HepG2 (cell line): ENCODE data around the gene NDNF. TPM values are rescaled to one million over a fixed set of nuclear protein-coding genes. Genes with fewer than 3 reads are reported as not detected.

Experiments
- ATAC-seq: fragments of 200-7000 bp; cut with Tn5 transposase; 3 replicates; pipeline ENCODE4 v1.9.1; 2020; ENCODE audit warnings: mild to moderate bottlenecking, moderate library complexity
- BruUV-seq: library from RNA; stranded (reverse); fragments of 400-500 nt; replicated peaks from 2 replicates; lab custom pipeline; 2021; lab: Mats Ljungman, UMichigan
- CTCF ChIA-PET: fragments of 300-600 bp; formaldehyde crosslinking; extraction: SDS; loops from one replicate; lab custom pipeline; 2021; ENCODE audit warnings: low total read pairs, inconsistent platforms, low intra/inter-chr PET ratio; lab: Yijun Ruan, JAX
- POLR2A ChIA-PET: fragments of 350-600 bp; sonication (Branson Sonifier 250); formaldehyde crosslinking; loops from one replicate; lab custom pipeline; 2020; ENCODE audit warnings: antibody characterized with exemption, inconsistent platforms; lab: Yijun Ruan, JAX
- DNase-seq: peaks from one replicate; pipeline ENCODE4 v3.0.0-alpha.2; 2015; ENCODE audit warnings: low spot score
- FAIRE-seq: peaks from 3 replicates; lab custom pipeline; 2011; peaks lifted over from hg19 to GRCh38; lab: Jason Lieb, UNC
- H2AFZ ChIP-seq: one replicate; pipeline ENCODE4 v1.6.1; 2011; ENCODE audit warnings: low read length, inconsistent platforms
- H3K27ac ChIP-seq: fragments of 300-600 bp; 3 replicates; pipeline ENCODE4 v1.8.0; 2011; ENCODE audit warnings: mixed run types, mild to moderate bottlenecking, mixed read lengths, low read length, inconsistent platforms; ENCODE audit not compliant: insufficient read depth; ENCODE audit errors: extremely low read length
- H3K27me3 ChIP-seq, 2 experiments: fragments of 200-600 bp in 1 of 2; 2 replicates in 1 of 2; 3 replicates in 1 of 2; pipeline versions ENCODE4 v1.6.0 to v1.8.0; 2011; ENCODE audit warnings: low read length in 2 of 2, mild to moderate bottlenecking in 2 of 2, moderate library complexity in 2 of 2, inconsistent platforms in 1 of 2; ENCODE audit not compliant: insufficient read depth in 2 of 2, control insufficient read depth in 1 of 2
- H3K36me3 ChIP-seq, 2 experiments: fragments of 200-600 bp in 1 of 2; replicated peaks in 1 of 2; 2 replicates in 1 of 2; 3 replicates in 1 of 2; pipeline versions ENCODE4 v1.5.1 to v1.8.0; 2011; ENCODE audit warnings: low read length in 2 of 2, inconsistent platforms in 1 of 2; ENCODE audit not compliant: insufficient read depth in 2 of 2, control insufficient read depth in 1 of 2
- H3K4me1 ChIP-seq: 2 replicates; pipeline ENCODE4 v1.5.1; 2012; ENCODE audit warnings: low read length, inconsistent platforms; ENCODE audit not compliant: insufficient read depth
- H3K4me2 ChIP-seq: 2 replicates; pipeline ENCODE4 v1.6.0; 2011; ENCODE audit warnings: low read depth, low read length, inconsistent platforms
- H3K4me3 ChIP-seq, 3 experiments: fragments of 200-600 bp in 1 of 3; sonication (generic), shearing (Covaris generic) in 1 of 3; replicated peaks in 1 of 3; 2 replicates each; pipeline ENCODE4 v1.5.1; 2011 to 2016; ENCODE audit warnings: low read length in 3 of 3, inconsistent platforms in 2 of 3, low read depth in 2 of 3, mild to moderate bottlenecking in 2 of 3, control low read depth in 1 of 3, mixed read lengths in 1 of 3; ENCODE audit not compliant: insufficient read depth in 1 of 3
- H3K79me2 ChIP-seq: one replicate; pipeline ENCODE4 v1.6.1; 2011; ENCODE audit warnings: low read length, inconsistent platforms; ENCODE audit not compliant: insufficient read depth
- H3K9ac ChIP-seq: 2 replicates; pipeline ENCODE4 v1.6.0; 2011; ENCODE audit warnings: mild to moderate bottlenecking, low read depth, low read length, inconsistent platforms; ENCODE audit not compliant: insufficient read depth
- H3K9me3 ChIP-seq: 2 replicates; pipeline ENCODE4 v1.5.1; 2012; ENCODE audit warnings: mild to moderate bottlenecking, low read length
- H4K20me1 ChIP-seq: 2 replicates; pipeline ENCODE4 v1.6.0; 2011; ENCODE audit warnings: inconsistent platforms, mild to moderate bottlenecking, low read length, moderate library complexity; ENCODE audit not compliant: insufficient read depth
- GFI1 ChIP-seq: sonication (generic); formaldehyde crosslinking; IDR thresholded peaks from 2 replicates; pipeline ENCODE4 v1.5.0; 2020; ENCODE audit warnings: missing genetic modification reagents, mild to moderate bottlenecking, borderline replicate concordance
- HOXA7 ChIP-seq: sonication (generic); formaldehyde crosslinking; IDR thresholded peaks from 2 replicates; pipeline ENCODE4 v1.8.1; 2022; ENCODE audit warnings: mild to moderate bottlenecking, missing genetic modification reagents, moderate library complexity
- JUN ChIP-seq: sonication (generic); formaldehyde crosslinking; IDR thresholded peaks from 2 replicates; pipeline ENCODE4 v1.4.0; 2020; ENCODE audit warnings: mild to moderate bottlenecking, missing genetic modification reagents
- MLLT10 ChIP-seq: sonication (generic); formaldehyde crosslinking; IDR thresholded peaks from 2 replicates; pipeline ENCODE4 v1.4.0; 2020; ENCODE audit warnings: missing genetic modification reagents
- MLXIP ChIP-seq: sonication (generic); formaldehyde crosslinking; IDR thresholded peaks from 2 replicates; pipeline ENCODE4 v1.9.0; 2021; ENCODE audit warnings: missing genetic modification reagents, borderline replicate concordance
- SAFB2 ChIP-seq: sonication (generic); formaldehyde crosslinking; IDR thresholded peaks from 2 replicates; pipeline ENCODE4 v1.5.1; 2020; ENCODE audit warnings: missing genetic modification reagents, low read depth, mild to moderate bottlenecking, borderline replicate concordance
- SIX4 ChIP-seq: sonication (generic); formaldehyde crosslinking; IDR thresholded peaks from 2 replicates; pipeline ENCODE4 v1.4.0; 2020; ENCODE audit warnings: missing genetic modification reagents
- SNAI1 ChIP-seq: sonication (generic); formaldehyde crosslinking; IDR thresholded peaks from 2 replicates; pipeline ENCODE4 v1.5.0; 2020; ENCODE audit warnings: mild to moderate bottlenecking, missing genetic modification reagents, borderline replicate concordance
- TARDBP ChIP-seq: sonication (generic); formaldehyde crosslinking; IDR thresholded peaks from 2 replicates; pipeline ENCODE4 v1.8.0; 2022; ENCODE audit warnings: mild to moderate bottlenecking, missing genetic modification reagents
- ZNF33B ChIP-seq: sonication (generic); formaldehyde crosslinking; IDR thresholded peaks from 2 replicates; pipeline ENCODE4 v1.5.1; 2020; ENCODE audit warnings: mild to moderate bottlenecking, missing genetic modification reagents
- ZNF383 ChIP-seq: sonication (generic); formaldehyde crosslinking; IDR thresholded peaks from 2 replicates; pipeline ENCODE4 v1.4.0; 2020; ENCODE audit warnings: missing genetic modification reagents, mild to moderate bottlenecking, borderline replicate concordance
- ZNF879 ChIP-seq: sonication (generic); formaldehyde crosslinking; IDR thresholded peaks from 2 replicates; pipeline ENCODE4 v1.8.1; 2023; ENCODE audit warnings: missing genetic modification reagents
- ZSCAN31 ChIP-seq: sonication (generic); formaldehyde crosslinking; IDR thresholded peaks from 2 replicates; pipeline ENCODE4 v1.5.0; 2020; ENCODE audit warnings: low read depth, mild to moderate bottlenecking, missing genetic modification reagents
- WGBS: methylation state at CpG from one replicate; pipeline ENCODE4 v1.1.6; 2017; ENCODE audit warnings: low lambda C conversion rate; 5-methylcytosine and 5-hydroxymethylcytosine counted together
- in situ Hi-C: cut with HindIII; loops from 2 replicates; pipeline ENCODE4 v1.10.0; 2017; ENCODE audit warnings: low pct_unique_long_range_greater_than_20kb; ENCODE audit not compliant: extremely low pct_ligation_motif_present
- intact Hi-C: fragments of 100-400 bp; cut with micrococcal nuclease; formaldehyde crosslinking; loops from one replicate; pipeline ENCODE4 v1.10.0; 2022; ENCODE audit not compliant: unreplicated experiment
- polyA plus RNA-seq, 8 experiments: library from polyadenylated mRNA; depleted of rRNA in 3 of 8; stranded (reverse) in 7 of 8; unstranded in 1 of 8; fragments of >200 nt; fragmentation: Illumina TruSeq in 4 of 8; extraction: Trizol in 4 of 8; gene quantifications; 2 replicates each; pipeline versions ENCODE4 v1.2.1 to v1.2.3, GENCODE V29; 2011 to 2016; ENCODE audit warnings: low read depth in 4 of 8, missing spikeins in 1 of 8, mixed read lengths in 1 of 8; ENCODE audit not compliant: insufficient read depth in 1 of 8
- total RNA-seq, 5 experiments: library from RNA; depleted of rRNA; stranded (reverse); fragments of >200 nt; fragmentation: Illumina TruSeq; extraction: Trizol; gene quantifications; 2 replicates each; pipeline ENCODE4 v1.2.3, GENCODE V29; 2016; ENCODE audit warnings: low read depth in 1 of 5
- TF ChIP-seq, protein P1 (sequence below): sonication (generic); formaldehyde crosslinking; IDR thresholded peaks from 2 replicates; pipeline ENCODE4 v1.5.0; 2020; ENCODE audit warnings: mild to moderate bottlenecking, missing genetic modification reagents

The NDNF gene
- total and polyA plus RNA-seq, 2 of the 13 experiments (the other 11 are each of a cell fraction or from before 2014, with no cell fraction given): not detected

DNA sequence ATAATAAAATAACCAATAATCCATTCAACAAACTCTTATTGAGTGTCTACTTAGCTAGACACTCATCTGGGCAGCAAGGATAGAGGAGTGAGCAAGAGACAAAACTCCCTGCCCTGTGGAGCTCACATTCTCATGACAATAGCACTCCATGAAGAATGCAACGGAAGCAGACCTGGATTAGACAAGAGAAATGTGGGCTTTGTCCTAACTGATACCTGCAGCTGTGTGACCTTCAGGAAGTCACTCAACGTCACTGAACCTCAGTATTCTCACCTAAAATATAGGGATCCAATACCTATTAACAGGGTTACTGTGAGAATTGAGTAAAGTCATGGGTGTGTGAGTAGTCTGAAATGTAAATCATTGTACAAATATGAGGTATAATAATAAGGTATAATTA, 61.2 kb downstream of the NDNF start:
- CTCF ChIA-PET: no interaction called here
- no peak overlapping the region for H3K4me3 ChIP-seq
- H2AFZ ChIP-seq: no peak overlapping the region
- DNase-seq: no peak
- H4K20me1 ChIP-seq: no peaks in the 10 kb centered on the region
- no peak overlapping the region for H3K4me2 ChIP-seq
- no peaks in the 10 kb centered on the region for H3K36me3 ChIP-seq
- no peak for FAIRE-seq
- no peak for ATAC-seq
- no TSS peak for BruUV-seq
- H3K9me3 ChIP-seq: no peaks in the 10 kb centered on the region
- 0% methylated on average over 2 of the region's 2 CpGs for WGBS
- no peak overlapping the region for H3K27ac ChIP-seq
- in situ Hi-C loops: no loop called here
- no peak overlapping the region for H3K9ac ChIP-seq
- no peak for TF ChIP-seq JUN (CRISPR knock-in tag)
- no peak for TF ChIP-seq ZNF33B (CRISPR knock-in tag)
- TF ChIP-seq GFI1 (CRISPR knock-in tag): no peak
- no peak for TF ChIP-seq TARDBP (CRISPR knock-in tag)
- no peak for TF ChIP-seq SIX4
- TF ChIP-seq, protein P1, sequence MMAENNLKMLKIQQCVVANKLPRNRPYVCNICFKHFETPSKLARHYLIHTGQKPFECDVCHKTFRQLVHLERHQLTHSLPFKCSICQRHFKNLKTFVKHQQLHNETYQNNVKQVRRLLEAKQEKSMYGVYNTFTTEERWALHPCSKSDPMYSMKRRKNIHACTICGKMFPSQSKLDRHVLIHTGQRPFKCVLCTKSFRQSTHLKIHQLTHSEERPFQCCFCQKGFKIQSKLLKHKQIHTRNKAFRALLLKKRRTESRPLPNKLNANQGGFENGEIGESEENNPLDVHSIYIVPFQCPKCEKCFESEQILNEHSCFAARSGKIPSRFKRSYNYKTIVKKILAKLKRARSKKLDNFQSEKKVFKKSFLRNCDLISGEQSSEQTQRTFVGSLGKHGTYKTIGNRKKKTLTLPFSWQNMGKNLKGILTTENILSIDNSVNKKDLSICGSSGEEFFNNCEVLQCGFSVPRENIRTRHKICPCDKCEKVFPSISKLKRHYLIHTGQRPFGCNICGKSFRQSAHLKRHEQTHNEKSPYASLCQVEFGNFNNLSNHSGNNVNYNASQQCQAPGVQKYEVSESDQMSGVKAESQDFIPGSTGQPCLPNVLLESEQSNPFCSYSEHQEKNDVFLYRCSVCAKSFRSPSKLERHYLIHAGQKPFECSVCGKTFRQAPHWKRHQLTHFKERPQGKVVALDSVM (CRISPR knock-in tag): no peak
- TF ChIP-seq SNAI1: no peak
- no peak for TF ChIP-seq ZSCAN31 (CRISPR knock-in tag)
- no peak for TF ChIP-seq MLLT10 (CRISPR knock-in tag)
- no peak for TF ChIP-seq ZNF879 (CRISPR knock-in tag)
- TF ChIP-seq SAFB2 (CRISPR knock-in tag): no peak
- TF ChIP-seq HOXA7 (CRISPR knock-in tag): no peak
- TF ChIP-seq MLXIP (CRISPR knock-in tag): no peak
- no peak for TF ChIP-seq ZNF383 (CRISPR knock-in tag)
- intact Hi-C loops: no loop called here
- no peaks in the 10 kb centered on the region for H3K79me2 ChIP-seq
- POLR2A ChIA-PET: no interaction called here
- no peaks in the 10 kb centered on the region for H3K27me3 ChIP-seq
- no peaks in the 10 kb centered on the region for H3K4me1 ChIP-seq
